Activated T-cell treated with anti-CD3 and anti-CD28 coated beads for 4 hours (primary cell): ENCODE results near the gene PIEZO2.

ENCODE experiments used
- DNase-seq: peaks from one replicate; pipeline ENCODE4 v3.0.0-alpha.2; 2020

PIEZO2 gene

GRCh38 chr18:11112286-11112685 is 37.1 kb downstream of the PIEZO2 start:
- no peak for DNase-seq

- no peak for DNase-seq
These were observed 38.9 kb downstream of the PIEZO2 start for GRCh38 chr18:11110509-11110908.

GRCh38 chr18:11108947-11109346 is 40.4 kb downstream of the PIEZO2 start:
- DNase-seq, result no peak

GRCh38 chr18:11106894-11107293 is 42.5 kb downstream of the PIEZO2 start:
- DNase-seq, result no peak

GRCh38 chr18:11105463-11105862 is 43.9 kb downstream of the PIEZO2 start:
- DNase-seq, result no peak

- no peak for DNase-seq
These were observed 45.1 kb downstream of the PIEZO2 start for GRCh38 chr18:11104307-11104706.

GRCh38 chr18:11096839-11097750 is 52.3 kb downstream of the PIEZO2 start:
- no peak for DNase-seq

GRCh38 chr18:11096411-11096810 is 53.0 kb downstream of the PIEZO2 start:
- DNase-seq, result no peak

- no peak for DNase-seq
These were observed 53.6 kb downstream of the PIEZO2 start for GRCh38 chr18:11095674-11096293.

- no peak for DNase-seq
These were observed 54.2 kb downstream of the PIEZO2 start for GRCh38 chr18:11095211-11095610.

- no peak for DNase-seq
These were observed 57.6 kb downstream of the PIEZO2 start for GRCh38 chr18:11091746-11092145.

- DNase-seq, result no peak
These were observed 59.2 kb downstream of the PIEZO2 start for GRCh38 chr18:11089931-11090715.

- no peak for DNase-seq
These were observed 68.3 kb downstream of the PIEZO2 start for GRCh38 chr18:11081009-11081532.

- DNase-seq, result no peak
These were observed 70.9 kb downstream of the PIEZO2 start for GRCh38 chr18:11078491-11078890.

- no peak for DNase-seq
These were observed 71.7 kb downstream of the PIEZO2 start for GRCh38 chr18:11077548-11078187.

GRCh38 chr18:11074889-11075288 is 74.5 kb downstream of the PIEZO2 start:
- DNase-seq, result no peak

- DNase-seq, result no peak
These were observed 75.4 kb downstream of the PIEZO2 start for GRCh38 chr18:11073971-11074370.

- DNase-seq, result no peak
These were observed 76.7 kb downstream of the PIEZO2 start for GRCh38 chr18:11072632-11073031.

GRCh38 chr18:11071300-11071699 is 78.1 kb downstream of the PIEZO2 start:
- DNase-seq, result no peak

- DNase-seq, result no peak
These were observed 78.8 kb downstream of the PIEZO2 start for GRCh38 chr18:11070593-11070992.

GRCh38 chr18:11066038-11066437 is 83.3 kb downstream of the PIEZO2 start:
- DNase-seq, result no peak

- no peak for DNase-seq
These were observed 84.5 kb downstream of the PIEZO2 start for GRCh38 chr18:11064727-11065460.
